ENCODE results near the gene PRKACB. TPM values are rescaled to one million over a fixed set of nuclear protein-coding genes. Genes with fewer than 3 reads are reported as not detected.

The PRKACB gene
- total and polyA plus RNA-seq, 2 of the 8 experiments (the other 6 are each of a cell fraction or from before 2014, with no cell fraction given): 7.8 to 31.0 TPM

- TF ChIP-seq ATF2 (IDR thresholded peaks at IDR 0.05; ENCODE audit: low read length) (no peak), TAF1 (IDR thresholded peaks at IDR 0.05; ENCODE audit: low read depth, low read length) (no peak), EGR1 (IDR thresholded peaks at IDR 0.05; ENCODE audit: borderline replicate concordance, low read depth, low read length) (no peak), ZNF274 (IDR thresholded peaks at IDR 0.05; ENCODE audit: borderline replicate concordance, extremely low read depth, low read length) (no peak), BRCA1 (IDR thresholded peaks at IDR 0.05; ENCODE audit: low read depth, low read length) (no peak), ATF3 (IDR thresholded peaks at IDR 0.05; ENCODE audit: insufficient read depth, low read depth, low read length) (no peak), PHF8 (conservative IDR thresholded peaks at IDR 0.05; ENCODE audit: low read depth, low read length) (no peak)
Measured at GRCh38 chr1:84224905-84225304, 80.8 kb downstream of the PRKACB start (continued).

All from H1 (cell line).